HG02763 (cell line): ENCODE results near the gene ZNF787.
"Not testable (repeated sequence)": the region's sequence is repeated elsewhere in the genome, so short reads cannot be mapped to it uniquely, and the experiment has no call there.

Experiments used
- ATAC-seq: cut with Tn5 transposase; IDR thresholded peaks from one replicate; pipeline ENCODE4 v1.9.1; 2021; ENCODE audit warnings: mild to moderate bottlenecking, moderate library complexity; ENCODE audit not compliant: unreplicated experiment

ZNF787 gene

GRCh38 chr19:56107626-56108351 lies 13.3 kb downstream of the ZNF787 start:
- ATAC-seq = no peak

- ATAC-seq = no peak
Measured at GRCh38 chr19:56106993-56107392, 14.1 kb downstream of the ZNF787 start.

GRCh38 chr19:56106397-56106849 lies 14.7 kb downstream of the ZNF787 start:
- ATAC-seq = no peak

- ATAC-seq = not testable (repeated sequence)
Measured at GRCh38 chr19:56105831-56106396, 15.2 kb downstream of the ZNF787 start.

- ATAC-seq = no peak
Measured at GRCh38 chr19:56105090-56105701, 15.9 kb downstream of the ZNF787 start.

- ATAC-seq = no peak
Measured at GRCh38 chr19:56104423-56104822, 16.7 kb downstream of the ZNF787 start.

- ATAC-seq = no peak
Measured at GRCh38 chr19:56103027-56103614, 18.0 kb downstream of the ZNF787 start.

- ATAC-seq = no peak
Measured at GRCh38 chr19:56101746-56102535, 19.2 kb downstream of the ZNF787 start.

- ATAC-seq = no peak
Measured at GRCh38 chr19:56101095-56101494, 20.0 kb downstream of the ZNF787 start.

- no peak for ATAC-seq
Measured at GRCh38 chr19:56099638-56100539, 21.2 kb downstream of the ZNF787 start.

GRCh38 chr19:56098731-56099568 lies 22.1 kb downstream of the ZNF787 start:
- ATAC-seq = no peak

- not testable (repeated sequence) for ATAC-seq
Measured at GRCh38 chr19:56098237-56098636, 22.9 kb downstream of the ZNF787 start.

GRCh38 chr19:56097776-56098175 lies 23.3 kb downstream of the ZNF787 start:
- no peak for ATAC-seq

- no peak for ATAC-seq
Measured at GRCh38 chr19:56097306-56097705, 23.8 kb downstream of the ZNF787 start.

GRCh38 chr19:56096665-56097064 lies 24.4 kb downstream of the ZNF787 start:
- ATAC-seq = no peak

- no peak for ATAC-seq
Measured at GRCh38 chr19:56094449-56094848, 26.6 kb downstream of the ZNF787 start.

GRCh38 chr19:56092685-56093631 lies 28.1 kb downstream of the ZNF787 start:
- ATAC-seq = no peak
